ENCODE results near the gene SPATA6. TPM values are rescaled to one million over a fixed set of nuclear protein-coding genes. Genes with fewer than 3 reads are reported as not detected.

Gene SPATA6
- total and polyA plus RNA-seq, 2 of the 4 experiments (the other 2 are of a cell fraction): 1.1 to 2.0 TPM

- no CpG with 5 or more reads among the region's 1 CpG for WGBS, 2 experiments (ENCODE audit: extremely low coverage in 2 of 2, insufficient read length in 1 of 2)
- in situ Hi-C loops (cut with MboI; ENCODE audit: low sequenced_read_pairs): no loop called here
- BruUV-seq (replicated peaks): no TSS peak
Measured at GRCh38 chr1:48294656-48295055, 177.3 kb downstream of the SPATA6 start.

More at GRCh38 chr1:48294656-48295055, 177.3 kb downstream of the SPATA6 start:
- Histone ChIP-seq H3K9me3 (ENCODE audit: control insufficient read depth, insufficient read depth, low read length) (no peaks in the 10 kb centered on the region), H3K18ac (ENCODE audit: low read depth, low read length) (no peak overlapping the region), H3K23ac (ENCODE audit: low read depth, low read length) (no peak overlapping the region), H2BK120ac (ENCODE audit: low read depth, low read length) (no peak overlapping the region), H3K4ac (ENCODE audit: low read depth, low read length) (no peak overlapping the region), H3K36me3 (ENCODE audit: control insufficient read depth, insufficient read depth, low read length) (no peaks in the 10 kb centered on the region), H4K8ac (ENCODE audit: low read depth in 2 of 2, low read length in 2 of 2) (no peak overlapping the region), H2BK5ac (ENCODE audit: low read depth, low read length, poor library complexity, severe bottlenecking) (no peak overlapping the region), H2BK20ac (ENCODE audit: low read depth, low read length) (no peak overlapping the region), H2BK15ac (ENCODE audit: low read depth, low read length) (no peak overlapping the region), H3K27me3 (ENCODE audit: control insufficient read depth, insufficient read depth, low read length) (no peaks in the 10 kb centered on the region), H3K4me3 (ENCODE audit: insufficient read depth, low read depth, low read length) (no peak overlapping the region), H3K9me1 (ENCODE audit: insufficient read depth, low read length) (no peaks in the 10 kb centered on the region; the same call in 1 of the 2 replicates), H4K20me1 (ENCODE audit: insufficient read depth, low read length) (no peaks in the 10 kb centered on the region), H2AK5ac (ENCODE audit: low read depth, low read length) (no peak overlapping the region), H3K14ac (replicated peaks; ENCODE audit: low read depth, low read length) (no peak overlapping the region), H3K9ac (ENCODE audit: low read depth, low read length) (no peak overlapping the region), H3K4me1 (ENCODE audit: control insufficient read depth, insufficient read depth, low read length) (no peaks in the 10 kb centered on the region), H2AFZ (replicated peaks; ENCODE audit: low read length, poor library complexity) (no peak overlapping the region), H2AK9ac (replicated peaks; ENCODE audit: low read depth, low read length, poor library complexity) (no peak overlapping the region), H3K79me1 (ENCODE audit: low read depth in 1 of 2, low read length in 2 of 2) (no peaks in the 10 kb centered on the region), H3K56ac (ENCODE audit: extremely low read depth, insufficient read depth, low read length) (no peak overlapping the region), H4K91ac (ENCODE audit: insufficient read depth, low read depth, low read length) (no peak overlapping the region), H4K5ac (ENCODE audit: low read depth, low read length) (no peak overlapping the region), H3K4me2 (ENCODE audit: low read depth, low read length) (no peak overlapping the region), H3K27ac (ENCODE audit: insufficient read depth, low read length) (no peak overlapping the region)
- dilution Hi-C loops (cut with HindIII; ENCODE audit: low sequenced_read_pairs, unreplicated experiment): no loop called here
- ChIA-PET CTCF (no interaction called here), POLR2A (ENCODE audit: unreplicated experiment) (no interaction called here)
- intact Hi-C loops (cut with micrococcal nuclease): no loop called here
- ATAC-seq (ENCODE audit: low read depth) (no peak), DNase-seq (no peak)
- TF ChIP-seq SMC3 (IDR thresholded peaks at IDR 0.05; ENCODE audit: low read depth, low read length) (no peak), MXI1 (IDR thresholded peaks at IDR 0.05; ENCODE audit: borderline replicate concordance, low read depth, low read length) (no peak), POLR2A (IDR thresholded peaks at IDR 0.05; ENCODE audit: low read depth, low read length) (no peak), NFE2L2 (IDR thresholded peaks at IDR 0.05; ENCODE audit: low read depth, low read length) (no peak), MAFK (IDR thresholded peaks at IDR 0.05; ENCODE audit: low read depth, low read length) (no peak), FOS (IDR thresholded peaks at IDR 0.05; ENCODE audit: low read depth, low read length) (no peak), USF2 (IDR thresholded peaks at IDR 0.05; ENCODE audit: low read depth, low read length) (no peak), ELK1 (IDR thresholded peaks at IDR 0.05; ENCODE audit: borderline replicate concordance, low read depth, low read length) (no peak), RCOR1 (IDR thresholded peaks at IDR 0.05; ENCODE audit: insufficient replicate concordance, low read length) (no peak), BHLHE40 (IDR thresholded peaks at IDR 0.05; ENCODE audit: low read depth, low read length) (no peak), CTCF (conservative IDR thresholded peaks at IDR 0.05; ENCODE audit: low read depth, low read length) (no peak), RFX5 (IDR thresholded peaks at IDR 0.05; ENCODE audit: low read depth, low read length) (no peak), CHD1 (IDR thresholded peaks at IDR 0.05; ENCODE audit: low read depth, low read length) (no peak), CEBPB (IDR thresholded peaks at IDR 0.05; ENCODE audit: low read depth, low read length) (no peak), RAD21 (IDR thresholded peaks at IDR 0.05; ENCODE audit: low read length) (no peak), MAZ (IDR thresholded peaks at IDR 0.05; ENCODE audit: borderline replicate concordance, low read depth, low read length) (no peak)
